Coronary artery (tissue), 2 donors: ENCODE data around the gene UBE2Z.

Source experiments
- DNase-seq: peaks from one replicate; pipeline ENCODE4 v3.0.0-alpha.2; 2017; ENCODE audit warnings: low spot score
- H3K27ac ChIP-seq, 2 donors: fragments of 200-600 bp; sonication (generic); one replicate each; pipeline ENCODE4 v1.5.1; 2016 to 2019
- H3K4me3 ChIP-seq: fragments of 200-600 bp; sonication (generic); 2 replicates; pipeline ENCODE4 v1.5.1; 2016; ENCODE audit warnings: mild to moderate bottlenecking, moderate library complexity
- CTCF ChIP-seq: fragments of 200-600 bp; sonication (generic); IDR thresholded peaks from one replicate; pipeline ENCODE4 v1.5.1; 2019; ENCODE audit warnings: antibody characterized with exemption

Gene UBE2Z

DNA sequence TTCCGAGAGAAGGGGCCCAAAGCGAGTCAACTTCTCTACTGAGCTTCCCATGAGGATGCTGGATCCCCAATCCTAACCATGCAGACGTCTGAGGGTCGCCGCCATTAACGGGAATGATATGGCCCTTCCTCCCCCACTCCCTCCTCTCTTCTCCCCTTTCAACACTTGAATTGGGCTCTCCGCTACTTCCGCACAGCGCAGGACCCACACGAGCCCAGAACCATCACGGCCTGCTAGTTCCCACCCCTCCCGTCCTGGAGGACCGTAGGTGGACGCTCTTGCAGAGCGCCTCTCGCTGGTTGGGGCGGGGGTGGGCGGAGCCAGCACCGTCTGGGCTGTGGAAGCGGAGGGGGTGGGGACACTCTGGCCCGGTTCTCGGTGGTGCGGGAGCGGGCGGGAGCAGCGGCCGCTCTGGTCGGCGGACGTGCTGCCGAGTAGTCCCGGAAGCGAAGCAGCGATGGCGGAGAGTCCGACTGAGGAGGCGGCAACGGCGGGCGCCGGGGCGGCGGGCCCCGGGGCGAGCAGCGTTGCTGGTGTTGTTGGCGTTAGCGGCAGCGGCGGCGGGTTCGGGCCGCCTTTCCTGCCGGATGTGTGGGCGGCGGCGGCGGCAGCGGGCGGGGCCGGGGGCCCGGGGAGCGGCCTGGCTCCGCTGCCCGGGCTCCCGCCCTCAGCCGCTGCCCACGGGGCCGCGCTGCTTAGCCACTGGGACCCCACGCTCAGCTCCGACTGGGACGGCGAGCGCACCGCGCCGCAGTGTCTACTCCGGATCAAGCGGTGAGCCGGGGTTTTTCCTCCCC, at the start of gene UBE2Z:
Gene UBE2Z (plus strand): TSS at position 361 of the 797 bp plus-strand sequence. CDS start 97 bp downstream, at position 458.
- DNase-seq = peak; percentile 97
- TF ChIP-seq CTCF = no peak
- peak within 1 kb of the TSS; percentile 83 to 94 for H3K27ac ChIP-seq
- H3K4me3 ChIP-seq = peak within 1 kb of the TSS; percentile 99

GRCh38 chr17:48860034-48860433, 48.2 kb upstream of the UBE2Z start:
- TF ChIP-seq CTCF = no peak

DNA sequence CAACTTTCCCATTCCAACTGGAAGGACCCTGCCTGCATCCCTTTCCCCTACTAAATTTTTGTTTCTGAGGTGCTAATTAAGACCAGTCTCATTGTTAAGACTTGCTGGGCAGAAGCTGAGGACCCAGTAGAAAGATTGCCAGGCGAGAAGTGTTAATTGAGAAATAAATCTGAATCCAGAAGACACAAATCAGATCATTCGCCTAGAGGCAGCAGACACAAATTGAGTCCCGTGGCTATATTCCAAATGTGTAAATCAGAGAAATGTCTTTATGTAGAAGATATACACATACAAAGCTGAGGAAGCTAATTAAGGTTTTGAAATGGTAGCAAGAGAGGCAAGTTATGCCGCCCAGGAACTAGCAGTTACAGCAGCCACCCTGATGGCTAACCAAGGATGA, 47.8 kb upstream of the UBE2Z start:
- no peak for TF ChIP-seq CTCF
- no peak for DNase-seq
- H3K4me3 ChIP-seq = no peak overlapping the region
- no peak overlapping the region for H3K27ac ChIP-seq

More at GRCh38 chr17:48860034-48860433, 48.2 kb upstream of the UBE2Z start:
- no peak for DNase-seq
- Histone ChIP-seq H3K4me3 (no peak overlapping the region), H3K27ac (no peak overlapping the region)

- no peak overlapping the region for H3K4me3 ChIP-seq
- no peak for TF ChIP-seq CTCF
These were observed 39.2 kb upstream of the UBE2Z start for GRCh38 chr17:48868916-48869500.

DNA sequence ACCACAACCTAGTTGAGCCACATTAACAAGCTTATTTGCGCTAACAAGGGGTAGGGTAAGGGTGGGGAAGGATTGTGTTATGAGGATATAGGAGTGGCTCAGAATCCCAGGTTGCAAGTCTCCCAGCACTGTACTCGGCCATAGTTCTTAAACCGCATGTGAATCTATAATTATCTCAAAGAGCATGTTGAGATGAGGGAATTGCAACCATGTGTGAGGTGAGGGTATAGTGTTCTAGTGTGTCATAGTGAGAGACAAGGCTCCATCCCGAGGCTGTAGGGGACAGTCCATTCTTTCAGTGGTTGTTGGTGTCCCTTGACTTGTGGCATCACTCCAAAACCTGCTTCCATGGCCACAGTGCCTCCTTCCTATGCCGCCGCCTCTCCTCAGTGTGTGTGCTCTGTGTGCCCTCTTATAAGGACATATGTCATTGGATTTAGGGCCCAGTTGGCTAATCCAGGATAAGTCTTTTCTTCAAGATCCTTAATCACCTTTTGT, 38.3 kb upstream of the UBE2Z start:
- no peak overlapping the region for H3K4me3 ChIP-seq
- TF ChIP-seq CTCF = no peak
- DNase-seq = no peak
- H3K27ac ChIP-seq = no peak overlapping the region

More at GRCh38 chr17:48868916-48869500, 39.2 kb upstream of the UBE2Z start:
- no peak for DNase-seq
- no peak overlapping the region for H3K27ac ChIP-seq

DNA sequence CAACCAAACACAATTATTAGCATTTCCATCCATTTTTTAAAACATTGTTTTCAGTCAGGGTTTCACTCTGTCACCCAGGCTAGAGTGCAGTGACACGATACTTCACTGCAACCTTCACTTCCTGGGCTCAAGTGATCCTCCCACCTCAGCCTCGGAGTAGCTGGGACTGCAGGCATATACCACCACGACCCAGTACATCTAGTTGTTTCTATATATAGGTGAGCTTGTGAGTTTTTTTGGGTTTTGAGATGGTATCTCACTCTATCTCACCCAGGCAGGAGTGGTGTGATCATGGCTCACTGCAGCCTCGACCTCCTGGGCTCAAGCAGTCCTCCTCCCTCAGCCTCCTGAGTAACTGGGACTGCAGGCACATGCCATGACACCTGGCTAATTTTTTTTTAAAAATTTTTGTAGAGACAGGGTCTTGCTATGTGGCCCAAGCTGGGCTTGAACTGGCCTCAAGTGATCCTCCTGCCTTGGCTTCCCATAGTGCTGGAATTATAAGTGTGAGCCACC, 37.1 kb upstream of the UBE2Z start:
- Histone ChIP-seq H3K4me3 (no peak overlapping the region), H3K27ac (peak overlapping the region in 1 of 2 donors; percentile 12)
- no peak for TF ChIP-seq CTCF
- no peak for DNase-seq
